Measurements from ENCODE around the gene DNAAF9.

DNAAF9 gene

DNA sequence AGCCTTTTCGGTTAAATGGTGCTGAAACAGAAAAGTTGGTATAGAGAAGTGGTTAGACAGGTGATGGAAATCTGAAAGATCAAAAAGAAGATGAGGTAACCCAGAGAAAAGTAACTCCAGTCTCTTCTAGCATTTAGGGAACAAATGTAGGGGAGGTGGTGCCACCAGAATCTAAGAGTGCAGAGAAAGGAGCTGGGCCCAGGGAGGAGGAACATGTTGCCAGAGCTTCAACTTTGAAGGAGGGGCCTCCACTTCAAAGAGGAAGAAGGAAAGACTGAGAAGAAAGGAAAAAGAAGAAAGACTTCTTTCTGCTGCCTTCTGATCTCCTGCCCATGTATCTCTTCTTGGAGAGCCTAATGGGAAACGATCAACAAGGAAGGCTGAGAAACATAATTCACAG is 39.9 kb upstream of the DNAAF9 start:
- Histone ChIP-seq H3K79me2 (ENCODE audit: insufficient read depth, low read length) (no peaks in the 10 kb centered on the region), H4K20me1 (ENCODE audit: insufficient read depth, low read length, poor library complexity, severe bottlenecking) (no peaks in the 10 kb centered on the region), H3K4me3 (ENCODE audit: low read length, poor library complexity, severe bottlenecking) (no peak overlapping the region), H3K9me3 (ENCODE audit: insufficient read depth, low read depth, low read length) (no peaks in the 10 kb centered on the region), H3K4me2 (ENCODE audit: low read depth, low read length, poor library complexity, severe bottlenecking) (no peak overlapping the region), H3F3A (ENCODE audit: low read depth) (no peaks in the 10 kb centered on the region), H3K27me3 (ENCODE audit: insufficient read depth, low read length, poor library complexity, severe bottlenecking) (no peaks in the 10 kb centered on the region), H3K9ac (ENCODE audit: low read depth, low read length, poor library complexity, severe bottlenecking) (no peak overlapping the region), H3K4me1 (ENCODE audit: insufficient read depth, low read length, poor library complexity, severe bottlenecking) (no peaks in the 10 kb centered on the region), H2AFZ (ENCODE audit: low read length) (peak overlapping the region; percentile 72), H3K9me2 (replicated peaks; ENCODE audit: low read depth, low read length) (no peaks in the 10 kb centered on the region), H3K36me3 (ENCODE audit: insufficient read depth, low read length) (no peaks in the 10 kb centered on the region)
- no peak for TF ChIP-seq EZH2phosphoT487 (IDR thresholded peaks at IDR 0.05; ENCODE audit: borderline replicate concordance)
- TF ChIP-seq, protein P1, sequence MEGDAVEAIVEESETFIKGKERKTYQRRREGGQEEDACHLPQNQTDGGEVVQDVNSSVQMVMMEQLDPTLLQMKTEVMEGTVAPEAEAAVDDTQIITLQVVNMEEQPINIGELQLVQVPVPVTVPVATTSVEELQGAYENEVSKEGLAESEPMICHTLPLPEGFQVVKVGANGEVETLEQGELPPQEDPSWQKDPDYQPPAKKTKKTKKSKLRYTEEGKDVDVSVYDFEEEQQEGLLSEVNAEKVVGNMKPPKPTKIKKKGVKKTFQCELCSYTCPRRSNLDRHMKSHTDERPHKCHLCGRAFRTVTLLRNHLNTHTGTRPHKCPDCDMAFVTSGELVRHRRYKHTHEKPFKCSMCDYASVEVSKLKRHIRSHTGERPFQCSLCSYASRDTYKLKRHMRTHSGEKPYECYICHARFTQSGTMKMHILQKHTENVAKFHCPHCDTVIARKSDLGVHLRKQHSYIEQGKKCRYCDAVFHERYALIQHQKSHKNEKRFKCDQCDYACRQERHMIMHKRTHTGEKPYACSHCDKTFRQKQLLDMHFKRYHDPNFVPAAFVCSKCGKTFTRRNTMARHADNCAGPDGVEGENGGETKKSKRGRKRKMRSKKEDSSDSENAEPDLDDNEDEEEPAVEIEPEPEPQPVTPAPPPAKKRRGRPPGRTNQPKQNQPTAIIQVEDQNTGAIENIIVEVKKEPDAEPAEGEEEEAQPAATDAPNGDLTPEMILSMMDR (conservative IDR thresholded peaks at IDR 0.05; ENCODE audit: low read length), result no peak

DNA sequence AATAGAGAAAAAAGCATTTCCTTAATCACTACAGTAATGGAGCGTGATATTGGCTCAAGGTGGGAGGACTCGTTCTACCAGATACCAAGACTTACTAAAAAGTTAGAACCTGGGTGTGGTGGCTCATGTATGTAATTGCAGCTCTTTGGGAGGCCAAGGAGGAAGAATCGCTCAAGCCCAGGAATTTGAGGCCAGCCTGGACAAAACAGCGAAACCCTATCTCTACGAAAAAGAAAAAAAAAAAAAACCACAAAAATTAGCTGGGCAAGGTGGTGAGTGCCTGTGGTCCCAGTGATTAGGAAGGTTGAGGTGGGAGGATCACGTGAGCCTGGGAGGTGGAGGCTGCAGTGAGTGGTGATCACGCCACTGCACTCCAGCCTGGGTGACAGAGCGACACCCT is 39.3 kb upstream of the DNAAF9 start:
- Histone ChIP-seq H3K27me3 (ENCODE audit: insufficient read depth, low read length, poor library complexity, severe bottlenecking) (no peaks in the 10 kb centered on the region), H3K4me3 (ENCODE audit: low read length, poor library complexity, severe bottlenecking) (no peak overlapping the region), H3K9me3 (ENCODE audit: insufficient read depth, low read depth, low read length) (no peaks in the 10 kb centered on the region), H3K36me3 (ENCODE audit: insufficient read depth, low read length) (no peaks in the 10 kb centered on the region), H3K9ac (ENCODE audit: low read depth, low read length, poor library complexity, severe bottlenecking) (no peak overlapping the region), H4K20me1 (ENCODE audit: insufficient read depth, low read length, poor library complexity, severe bottlenecking) (no peaks in the 10 kb centered on the region), H3K9me2 (replicated peaks; ENCODE audit: low read depth, low read length) (no peaks in the 10 kb centered on the region), H3K79me2 (ENCODE audit: insufficient read depth, low read length) (no peaks in the 10 kb centered on the region), H3K4me1 (ENCODE audit: insufficient read depth, low read length, poor library complexity, severe bottlenecking) (no peaks in the 10 kb centered on the region), H3F3A (ENCODE audit: low read depth) (no peaks in the 10 kb centered on the region), H2AFZ (ENCODE audit: low read length) (no peak overlapping the region), H3K4me2 (ENCODE audit: low read depth, low read length, poor library complexity, severe bottlenecking) (no peak overlapping the region)
- TF ChIP-seq, protein P1 (conservative IDR thresholded peaks at IDR 0.05; ENCODE audit: low read length), result no peak
- TF ChIP-seq EZH2phosphoT487 (IDR thresholded peaks at IDR 0.05; ENCODE audit: borderline replicate concordance), result no peak

DNA sequence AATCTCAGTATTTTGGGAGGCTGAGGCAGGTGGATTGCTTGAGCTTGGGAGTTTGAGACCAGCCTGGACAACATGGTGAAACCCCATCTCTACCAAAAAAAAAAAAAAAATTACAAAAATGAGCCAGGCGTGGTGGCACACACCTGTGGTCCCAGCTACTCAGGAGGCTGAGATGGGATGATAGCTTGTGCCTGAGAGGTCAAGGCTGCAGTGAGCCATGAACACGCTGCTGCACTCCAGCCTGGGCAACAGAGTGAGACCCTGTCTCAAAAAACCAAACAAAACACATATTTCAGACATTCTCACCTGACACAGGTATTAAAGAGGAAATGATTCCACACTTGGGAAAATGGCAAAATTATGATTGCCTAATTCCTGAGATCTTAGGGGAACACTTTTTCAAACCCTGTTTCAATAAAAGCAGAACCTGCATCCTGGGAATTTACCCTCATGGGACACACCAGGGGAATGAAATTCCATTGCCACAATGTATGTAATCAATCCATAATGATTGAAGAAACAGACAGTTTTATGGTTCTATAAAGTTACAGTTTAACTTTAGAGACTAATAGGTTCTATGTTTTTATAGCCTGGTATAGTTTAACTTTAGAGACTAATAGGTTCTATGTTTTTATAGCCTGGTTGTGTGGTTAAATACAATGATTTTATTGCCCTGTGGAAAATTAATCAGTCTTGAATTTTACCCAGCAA is 29.6 kb upstream of the DNAAF9 start:
- no peaks in the 10 kb centered on the region for H3K27me3 ChIP-seq (ENCODE audit: insufficient read depth, low read length, poor library complexity, severe bottlenecking)
- no peaks in the 10 kb centered on the region for H3K36me3 ChIP-seq (ENCODE audit: insufficient read depth, low read length)
- H3K4me3 ChIP-seq (ENCODE audit: low read length, poor library complexity, severe bottlenecking), result no peak overlapping the region
- H3K79me2 ChIP-seq (ENCODE audit: insufficient read depth, low read length), result no peaks in the 10 kb centered on the region
- H3F3A ChIP-seq (ENCODE audit: low read depth), result no peaks in the 10 kb centered on the region
- no peak overlapping the region for H3K4me2 ChIP-seq (ENCODE audit: low read depth, low read length, poor library complexity, severe bottlenecking)
- H3K9ac ChIP-seq (ENCODE audit: low read depth, low read length, poor library complexity, severe bottlenecking), result no peak overlapping the region
- H2AFZ ChIP-seq (ENCODE audit: low read length), result no peak overlapping the region
- no peaks in the 10 kb centered on the region for H3K9me3 ChIP-seq (ENCODE audit: insufficient read depth, low read depth, low read length)
- no peaks in the 10 kb centered on the region for H3K4me1 ChIP-seq (ENCODE audit: insufficient read depth, low read length, poor library complexity, severe bottlenecking)
- no peak for TF ChIP-seq EZH2phosphoT487 (IDR thresholded peaks at IDR 0.05; ENCODE audit: borderline replicate concordance)
- TF ChIP-seq, protein P1 (conservative IDR thresholded peaks at IDR 0.05; ENCODE audit: low read length), result no peak
- H4K20me1 ChIP-seq (ENCODE audit: insufficient read depth, low read length, poor library complexity, severe bottlenecking), result no peaks in the 10 kb centered on the region
- no peaks in the 10 kb centered on the region for H3K9me2 ChIP-seq (replicated peaks; ENCODE audit: low read depth, low read length)

All from Loucy (cell line).